T-helper 1 cell treated with Interleukin-12 subunit alpha and Interleukin-12 subunit beta and Interleukin-4 antibody, amounts not matched to agents 30 ng/mL and 1 ng/mL, for 36 hours (primary cell): Measurements from ENCODE around the gene CTBS. TPM values are rescaled to one million over a fixed set of nuclear protein-coding genes. Genes with fewer than 3 reads are reported as not detected.

Experiments
- intact Hi-C: fragments of 100-400 bp; cut with micrococcal nuclease; formaldehyde crosslinking; loops from one replicate; pipeline ENCODE4 v1.15.1; 2024
- total RNA-seq: library from RNA; stranded (reverse); gene quantifications from 2 replicates; pipeline ENCODE4 v1.2.3, GENCODE V29; 2022

Gene CTBS
- total RNA-seq, 1 donor from 2014 or later, result 22.2 TPM

DNA sequence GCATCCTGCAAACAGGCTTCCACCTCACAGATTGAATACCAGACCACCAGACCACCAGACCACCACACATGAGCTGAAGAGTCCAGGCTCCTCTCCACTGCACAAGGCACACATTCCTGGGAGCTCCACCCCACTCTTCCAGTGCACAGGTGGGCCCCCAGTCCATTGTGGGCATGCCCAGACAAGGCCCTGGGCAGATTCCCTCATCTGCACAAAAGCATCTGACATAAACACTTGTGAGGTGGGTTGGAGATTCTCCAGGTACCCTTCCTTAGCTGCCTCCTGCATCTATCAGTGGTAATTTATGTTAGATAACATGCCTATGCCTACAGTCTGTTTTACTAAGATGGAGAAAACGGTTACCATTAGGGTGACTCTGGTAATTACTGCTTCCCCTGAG, 11.6 kb upstream of the CTBS start:
- intact Hi-C loops, result no loop called here

DNA sequence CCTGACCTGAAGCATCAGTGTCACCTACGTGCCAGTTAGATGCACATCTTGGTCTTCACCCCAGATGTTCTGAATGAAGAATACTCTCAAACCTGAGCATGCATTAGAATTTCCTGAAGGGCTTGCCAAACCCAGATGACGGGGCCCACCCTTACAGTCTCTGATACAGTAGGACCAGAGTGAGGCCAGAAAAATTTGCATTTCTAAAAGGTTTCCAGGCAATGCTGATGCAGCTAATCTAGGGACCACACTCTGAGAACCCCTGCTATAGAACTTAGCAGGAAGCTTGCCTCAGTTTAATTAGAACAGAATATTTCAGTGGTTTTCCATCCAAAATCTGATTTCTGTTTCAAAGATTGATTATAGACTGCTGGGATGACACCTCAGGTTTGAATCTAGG, 9.9 kb upstream of the CTBS start:
- intact Hi-C loops, result no loop called here

DNA sequence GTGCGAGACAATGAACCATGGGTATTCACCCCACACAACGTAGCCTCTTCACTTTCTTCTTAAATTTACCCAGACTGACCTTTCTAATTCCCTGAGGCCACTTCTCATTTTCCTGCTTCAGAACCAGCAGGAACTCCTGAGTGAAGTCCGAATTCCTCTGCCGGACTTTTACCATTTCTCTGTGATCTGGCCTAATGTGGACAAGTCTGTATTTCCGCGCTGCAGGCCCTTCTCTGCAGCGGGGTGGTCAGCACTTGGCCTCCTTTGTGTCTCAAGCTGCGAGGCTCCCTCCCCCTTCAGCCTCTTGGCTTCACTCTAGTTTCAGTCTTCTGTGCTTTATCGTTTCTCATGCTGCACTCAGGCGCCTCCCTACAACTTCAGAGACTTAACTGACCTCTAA, 9.4 kb upstream of the CTBS start:
- intact Hi-C loops, result no loop called here

- intact Hi-C loops, result no loop called here
Observed at GRCh38 chr1:84582802-84583587, 8.8 kb upstream of the CTBS start.

- intact Hi-C loops, result no loop called here
Observed at GRCh38 chr1:84581648-84582047, 7.4 kb upstream of the CTBS start.

- intact Hi-C loops, result loop anchor here (1.0 to 10.0 kb wide), 16 partner anchors 45 to 1822 kb away; partner anchors contain the start of genes GNG5, MCOLN2, ODF2L and RPF1
Observed at GRCh38 chr1:84574936-84575335, 696 bp upstream of the CTBS start.

DNA sequence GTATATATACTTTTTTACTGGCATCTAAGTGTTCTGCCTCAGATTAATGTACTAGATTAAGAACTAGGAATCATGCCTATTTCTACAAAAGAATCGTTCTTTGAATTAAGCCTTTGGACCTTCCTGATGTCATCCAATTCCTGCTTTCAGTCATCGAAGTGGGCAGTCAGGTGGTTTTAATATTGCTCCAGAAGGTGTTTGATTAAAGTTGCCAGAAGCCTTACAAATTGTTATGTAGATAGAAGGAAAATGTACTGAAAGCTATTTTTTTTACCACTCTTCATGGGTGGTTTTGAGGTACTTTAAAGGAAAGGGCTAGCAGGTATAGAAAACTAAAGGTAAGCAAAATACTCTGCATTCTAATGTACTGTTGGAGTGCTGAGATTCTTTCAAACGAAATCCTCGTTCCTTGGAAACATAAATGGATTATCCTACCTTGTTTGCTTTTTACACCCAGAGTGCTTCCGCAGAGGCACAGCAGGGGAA, 716 bp downstream of the CTBS start:
- intact Hi-C loops, result loop anchor here (1.0 to 10.0 kb wide), 14 partner anchors 35 to 1824 kb away; partner anchors contain the start of genes BCL10, C1orf52, MCOLN2 and ODF2L

DNA sequence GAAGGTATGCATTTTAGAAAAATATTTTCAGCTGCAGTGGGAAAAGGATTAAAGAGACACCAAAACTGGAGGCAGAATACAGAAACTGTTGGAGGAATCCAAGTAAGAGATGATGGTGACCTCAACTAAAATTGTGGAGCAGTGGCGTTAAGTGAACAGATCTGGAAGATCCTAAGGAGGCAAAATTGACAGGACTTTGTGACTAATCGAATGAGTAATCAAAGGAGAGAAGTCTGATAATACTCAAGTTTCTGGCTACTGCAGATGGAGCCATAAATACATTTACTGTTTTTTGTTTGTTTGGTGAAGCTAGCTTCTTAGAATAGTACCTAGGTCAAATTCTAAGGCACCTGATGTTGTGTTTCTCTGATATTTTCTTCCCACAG, 3.1 kb downstream of the CTBS start:
- intact Hi-C loops, result loop anchor here (5.0 to 10.0 kb wide), 5 partner anchors 276 to 1826 kb away; partner anchors contain the start of genes MCOLN2 and ODF2L

DNA sequence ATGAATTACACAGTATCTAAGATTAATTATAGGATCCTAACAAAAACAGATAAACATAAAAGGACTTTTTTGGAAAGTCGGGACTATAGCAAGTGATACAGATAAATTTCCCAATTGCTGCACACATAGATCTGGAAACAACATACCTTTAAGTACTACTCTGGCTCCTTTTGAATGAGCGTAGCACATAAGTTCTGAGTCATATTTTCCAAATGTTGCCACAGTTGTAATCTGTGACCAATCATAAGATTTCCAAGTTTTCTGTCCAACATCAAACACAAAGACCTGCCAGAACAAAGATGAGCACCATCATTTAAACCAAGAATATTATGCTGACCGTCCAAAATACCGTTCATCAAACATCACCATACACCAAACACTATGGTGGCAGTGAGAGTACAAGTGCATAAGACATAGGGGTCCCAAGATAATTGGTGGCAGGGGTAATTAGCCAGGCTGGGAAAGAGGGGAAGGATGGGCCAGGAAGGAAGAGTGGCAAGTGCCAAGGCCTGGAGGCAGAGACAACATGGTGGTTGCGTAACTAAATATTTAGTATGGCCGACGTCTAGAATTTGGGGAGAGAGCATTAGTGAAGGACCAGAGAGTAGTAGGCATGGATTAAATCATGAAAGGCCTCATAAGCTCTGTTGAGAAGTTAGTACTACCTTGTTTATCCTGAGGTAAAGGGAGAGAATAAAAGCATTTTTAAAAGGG, 3.6 kb downstream of the CTBS start:
- intact Hi-C loops, result loop anchor here (5.0 to 10.0 kb wide), 5 partner anchors 276 to 1827 kb away; partner anchors contain the start of genes MCOLN2 and ODF2L

DNA sequence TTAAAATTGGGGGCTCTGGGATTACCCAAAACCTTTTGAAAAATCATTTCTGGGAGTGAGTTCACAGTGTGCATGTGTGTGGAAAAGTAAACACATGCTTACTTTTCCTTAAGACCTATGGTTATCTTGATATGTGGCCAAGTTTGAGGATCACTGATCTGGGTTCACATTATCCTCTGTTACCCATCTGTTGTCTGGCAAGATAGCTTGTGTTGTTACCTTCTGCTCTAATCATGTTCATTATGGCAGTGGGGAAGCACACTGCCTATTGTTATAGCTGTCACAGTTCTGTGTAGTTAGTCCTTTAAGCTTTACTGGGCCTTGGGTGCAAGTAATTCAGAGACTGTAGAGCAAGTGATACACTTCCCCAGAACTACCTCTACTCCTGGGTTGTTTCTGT, 5.0 kb downstream of the CTBS start:
- intact Hi-C loops, result no loop called here

DNA sequence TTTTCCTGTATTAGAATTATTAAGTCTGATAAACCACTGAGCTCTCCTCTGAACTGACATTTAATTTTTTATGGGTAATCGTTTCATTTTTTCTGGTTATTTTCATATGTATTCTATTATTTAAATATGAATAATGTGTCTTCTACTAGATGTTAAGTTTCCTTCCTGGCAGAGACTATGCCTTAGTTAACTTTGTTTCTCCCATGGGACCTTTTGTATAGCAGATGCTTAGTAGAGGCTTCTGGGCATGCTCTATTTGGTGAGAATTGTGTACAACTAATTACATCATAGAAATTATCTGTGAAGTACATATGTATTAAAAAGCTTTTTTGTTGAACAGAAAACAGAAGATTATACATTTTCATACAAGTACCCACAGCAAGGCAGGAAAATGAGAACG, 23.4 kb downstream of the CTBS start:
- intact Hi-C loops, result no loop called here

GRCh38 chr1:84541679-84542078, 32.6 kb downstream of the CTBS start:
- intact Hi-C loops, result loop anchor here (1.0 to 10.0 kb wide), 2 partner anchors 99 to 607 kb away; no protein-coding TSS in a partner anchor

DNA sequence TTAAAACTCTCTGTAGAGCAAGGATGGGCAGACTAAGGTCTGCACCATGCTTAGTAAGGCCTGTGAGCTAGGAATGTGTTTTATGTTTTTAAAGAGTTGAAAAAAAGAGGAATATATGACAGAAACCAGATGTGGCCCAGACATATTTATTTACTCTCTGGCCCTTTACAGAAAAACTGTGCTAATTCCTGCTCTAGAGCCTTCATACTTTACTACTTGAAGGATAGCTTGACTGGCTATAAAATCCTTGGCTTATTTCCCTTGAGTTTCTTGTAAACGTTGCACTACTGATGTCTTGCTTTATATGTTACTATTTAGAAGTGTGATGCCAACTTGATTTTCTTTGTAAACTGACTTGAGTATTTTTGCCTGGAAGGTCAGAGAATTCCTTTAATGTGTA, 33.5 kb downstream of the CTBS start:
- intact Hi-C loops, result loop anchor here (1.0 to 10.0 kb wide), 3 partner anchors 98 to 606 kb away; no protein-coding TSS in a partner anchor

GRCh38 chr1:84539972-84540371, 34.3 kb downstream of the CTBS start:
- intact Hi-C loops, result loop anchor here (1.0 to 10.0 kb wide), 3 partner anchors 33 to 605 kb away; no protein-coding TSS in a partner anchor

DNA sequence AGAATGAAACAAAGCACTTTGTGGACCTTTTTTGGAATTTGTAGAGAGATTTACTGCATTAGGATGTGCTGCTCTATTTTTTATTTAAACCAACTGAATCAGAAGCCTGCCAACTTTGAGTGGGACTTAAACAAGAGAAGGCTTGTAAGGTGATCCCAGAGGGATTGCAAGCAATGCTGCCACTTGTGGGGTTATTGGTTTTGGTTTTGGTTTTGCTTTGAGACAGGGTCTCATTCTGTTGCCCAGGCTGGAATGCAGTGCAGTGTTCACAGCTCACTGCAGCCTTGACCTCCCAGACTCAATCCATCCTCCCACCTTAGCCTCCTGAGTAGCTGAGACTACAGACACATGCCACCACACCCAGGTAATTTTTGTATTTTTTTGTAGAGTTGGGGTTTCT, 35.6 kb downstream of the CTBS start:
- intact Hi-C loops, result loop anchor here (1.0 to 2.0 kb wide), 2 partner anchors 32 to 34 kb away; partner anchors contain the start of genes GNG5 and SPATA1

DNA sequence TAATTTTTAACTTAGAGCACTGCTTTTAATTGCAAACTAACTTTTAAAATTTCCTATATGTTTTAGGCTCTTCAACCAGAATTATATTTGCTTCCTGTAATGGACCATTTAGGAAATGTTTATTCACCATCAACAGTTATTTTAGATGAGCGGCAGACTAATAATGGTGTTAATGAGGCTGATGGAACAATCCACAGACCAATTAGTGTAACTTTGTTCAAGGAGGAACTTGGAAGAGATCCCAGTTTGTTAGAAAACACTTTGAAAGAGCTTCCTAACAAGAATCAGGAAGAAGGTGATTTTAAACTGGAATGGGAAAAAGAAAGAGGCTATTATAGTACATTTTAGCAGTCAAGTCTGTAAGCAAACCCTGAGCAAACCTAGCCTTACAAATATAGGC, 48.5 kb downstream of the CTBS start:
- intact Hi-C loops, result no loop called here

DNA sequence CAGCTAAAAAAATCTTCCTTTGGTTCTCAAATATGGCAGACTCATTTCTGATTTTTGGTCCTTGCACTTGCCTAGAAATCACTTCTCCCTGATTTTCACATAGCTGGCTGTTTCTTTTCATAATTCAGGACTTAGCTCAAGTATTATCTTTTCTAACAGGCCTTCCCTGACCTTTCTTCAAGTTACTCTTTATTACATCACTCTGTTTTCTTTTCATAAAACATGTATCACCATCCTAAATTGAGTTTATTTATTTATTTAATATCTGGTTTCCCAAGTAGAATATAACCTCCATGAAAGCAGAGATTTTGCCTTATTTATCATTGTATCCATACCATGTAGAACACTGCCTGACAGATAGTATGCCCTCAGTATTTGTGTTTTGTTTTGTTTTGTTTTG, 49.6 kb downstream of the CTBS start:
- intact Hi-C loops, result no loop called here

DNA sequence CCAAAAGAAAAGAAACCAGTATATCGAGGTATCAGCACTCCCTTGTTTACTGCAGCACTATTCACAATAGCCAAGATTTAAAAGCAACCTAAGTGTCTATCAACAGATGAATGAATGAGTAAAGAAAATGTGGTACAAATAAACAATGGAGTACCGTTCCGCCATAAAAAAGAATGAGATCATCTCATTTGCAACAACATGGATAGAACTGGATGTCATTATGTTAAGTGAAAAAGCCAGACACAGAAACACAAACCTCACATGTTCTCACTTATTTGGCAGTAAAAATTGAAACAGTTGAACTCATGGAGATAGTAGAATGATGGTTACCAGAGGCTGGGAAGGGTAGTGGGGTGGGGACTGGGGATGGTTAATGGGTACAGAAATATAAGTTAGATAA, 63.6 kb downstream of the CTBS start:
- intact Hi-C loops, result no loop called here

DNA sequence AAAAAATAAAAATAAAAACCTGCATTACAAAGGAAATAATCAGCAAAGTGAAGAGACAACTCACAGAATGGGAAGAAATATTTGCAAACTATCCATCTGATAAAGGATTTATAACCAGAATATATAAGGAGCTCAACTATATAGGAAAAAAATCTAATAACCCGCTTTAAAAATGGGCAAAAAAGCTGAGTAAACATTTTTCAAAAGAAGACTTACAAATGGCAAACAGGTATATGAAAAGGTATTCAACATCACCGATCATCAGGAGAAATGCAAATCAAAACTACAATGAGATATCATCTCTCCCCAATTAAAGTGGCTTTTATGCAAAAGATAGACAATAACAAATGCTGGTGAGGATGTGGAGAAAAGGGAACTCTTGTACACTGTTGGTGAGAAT, 64.1 kb downstream of the CTBS start:
- intact Hi-C loops, result no loop called here

DNA sequence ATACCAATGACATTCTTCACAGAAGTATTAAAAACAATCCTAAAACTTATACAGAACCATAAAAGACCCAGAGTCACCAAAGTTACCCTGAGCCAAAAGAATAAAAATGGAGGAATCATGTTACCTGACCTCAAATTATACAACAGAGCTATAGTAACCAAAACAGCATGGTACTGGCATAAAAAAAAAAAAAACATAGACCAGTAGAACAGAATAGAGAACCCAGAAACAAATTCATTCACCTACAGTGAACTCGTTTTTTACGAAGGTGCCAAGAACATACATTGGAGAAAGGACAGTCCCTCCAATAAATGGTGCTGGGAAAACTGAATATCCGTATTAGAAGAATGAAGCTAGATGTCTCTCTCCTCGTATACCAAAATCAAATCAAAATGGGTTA, 65.2 kb downstream of the CTBS start:
- intact Hi-C loops, result loop anchor here (5.0 to 10.0 kb wide), 3 partner anchors 432 to 1004 kb away; a partner anchor contains a TSS

DNA sequence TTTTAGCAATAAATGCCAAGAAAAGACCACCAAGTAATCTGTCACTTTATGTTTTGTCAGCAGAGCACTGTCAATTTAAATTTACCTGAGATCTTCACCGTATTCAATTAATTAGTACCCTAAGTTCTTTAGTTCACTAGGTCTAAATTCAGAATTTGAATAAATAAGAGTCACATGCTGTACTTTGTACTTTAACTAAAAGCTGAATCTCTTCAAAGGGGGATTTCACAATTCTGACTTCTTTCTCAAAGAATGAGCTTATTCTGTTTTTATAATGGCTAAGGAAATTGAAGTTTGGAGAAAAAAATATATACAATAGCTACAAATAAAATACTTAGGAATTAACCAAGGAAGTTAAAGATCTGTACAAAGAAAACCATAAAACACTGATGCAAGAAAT, 65.7 kb downstream of the CTBS start:
- intact Hi-C loops, result loop anchor here (5.0 to 10.0 kb wide), 3 partner anchors 431 to 1004 kb away; a partner anchor contains a TSS

DNA sequence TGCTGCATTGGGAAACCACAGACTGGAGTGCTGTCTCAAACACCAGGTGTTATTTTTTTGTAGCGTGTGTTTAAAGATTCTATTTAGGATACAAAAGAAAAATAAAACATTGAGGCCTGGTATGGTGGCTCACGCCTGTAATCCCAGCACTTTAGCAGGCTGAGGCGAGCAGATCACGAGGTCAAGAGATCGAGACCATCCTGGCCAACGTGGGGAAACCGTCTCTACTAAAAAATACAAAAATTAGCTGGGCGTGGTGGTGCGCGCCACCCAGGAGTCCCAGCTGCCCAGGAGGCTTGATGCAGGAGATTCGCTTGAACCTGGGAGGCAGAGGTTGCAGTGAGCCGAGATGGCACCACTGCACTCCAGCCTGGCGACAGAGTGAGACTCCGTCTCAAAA, 66.4 kb downstream of the CTBS start:
- intact Hi-C loops, result loop anchor here (2.0 to 10.0 kb wide), 6 partner anchors 431 to 1201 kb away; partner anchors contain the start of genes TTLL7 and ZNHIT6
